ENCODE data around the gene HIBCH.

GRCh38 chr2:190216829-190217228 lies 102.8 kb downstream of the HIBCH start:
- TF ChIP-seq CTCF (conservative IDR thresholded peaks at IDR 0.05; ENCODE audit: low read length), result no peak
- no peak for TF ChIP-seq EZH2phosphoT487 (IDR thresholded peaks at IDR 0.05; ENCODE audit: borderline replicate concordance, low read depth, low read length)
